CD4-positive, alpha-beta T cell treated with Interferon gamma for 1 hour (primary cell): ENCODE results near the gene SLC4A8.
A peak's percentile ranks its signal among the peaks of the same experiment; 100 is the strongest.

Experiments used
- DNase-seq: peaks from one replicate; pipeline ENCODE4 v3.0.0-alpha.2; 2020

The SLC4A8 gene

GRCh38 chr12:51395283-51396230, 29.1 kb upstream of the SLC4A8 start:
- peak; percentile 11 for DNase-seq

- no peak for DNase-seq
Observed at GRCh38 chr12:51397670-51398069, 27.0 kb upstream of the SLC4A8 start.

- no peak for DNase-seq
Observed at GRCh38 chr12:51399891-51400290, 24.7 kb upstream of the SLC4A8 start.

- DNase-seq, result no peak
Observed at GRCh38 chr12:51401020-51401419, 23.6 kb upstream of the SLC4A8 start.

GRCh38 chr12:51401486-51401885, 23.1 kb upstream of the SLC4A8 start:
- no peak for DNase-seq

- DNase-seq, result no peak
Observed at GRCh38 chr12:51401900-51402299, 22.7 kb upstream of the SLC4A8 start.

- no peak for DNase-seq
Observed at GRCh38 chr12:51403159-51403558, 21.5 kb upstream of the SLC4A8 start.

GRCh38 chr12:51403681-51404136, 20.9 kb upstream of the SLC4A8 start:
- DNase-seq, result peak; percentile 45

GRCh38 chr12:51404627-51405026, 20.0 kb upstream of the SLC4A8 start:
- DNase-seq, result no peak

- no peak for DNase-seq
Observed at GRCh38 chr12:51405801-51406207, 18.8 kb upstream of the SLC4A8 start.

GRCh38 chr12:51406290-51406689, 18.3 kb upstream of the SLC4A8 start:
- no peak for DNase-seq

GRCh38 chr12:51406859-51407258, 17.8 kb upstream of the SLC4A8 start:
- DNase-seq, result no peak

GRCh38 chr12:51407604-51408003, 17.0 kb upstream of the SLC4A8 start:
- no peak for DNase-seq

- DNase-seq, result no peak
Observed at GRCh38 chr12:51409846-51410245, 14.8 kb upstream of the SLC4A8 start.

GRCh38 chr12:51413149-51413548, 11.5 kb upstream of the SLC4A8 start:
- no peak for DNase-seq

GRCh38 chr12:51413791-51414190, 10.8 kb upstream of the SLC4A8 start:
- DNase-seq, result no peak

GRCh38 chr12:51415931-51416330, 8.7 kb upstream of the SLC4A8 start:
- no peak for DNase-seq

- DNase-seq, result no peak
Observed at GRCh38 chr12:51417826-51418225, 6.8 kb upstream of the SLC4A8 start.

GRCh38 chr12:51419425-51420193, 5.0 kb upstream of the SLC4A8 start:
- no peak for DNase-seq

GRCh38 chr12:51421266-51421884, 3.3 kb upstream of the SLC4A8 start:
- peak; percentile 23 for DNase-seq

GRCh38 chr12:51424094-51424661, 453 bp upstream of the SLC4A8 start:
- no peak for DNase-seq

- DNase-seq, result no peak
Observed at GRCh38 chr12:51428256-51428655, 3.6 kb downstream of the SLC4A8 start.

GRCh38 chr12:51429700-51430099, 5.1 kb downstream of the SLC4A8 start:
- no peak for DNase-seq
